GM18526 (cell line): ENCODE results near the gene TP63.

Experiments used
- POLR2A ChIP-seq: IDR thresholded peaks from 3 replicates; pipeline ENCODE4 v1.6.1; 2011; ENCODE audit not compliant: insufficient read length; ENCODE audit errors: extremely low read depth

TP63 gene

DNA sequence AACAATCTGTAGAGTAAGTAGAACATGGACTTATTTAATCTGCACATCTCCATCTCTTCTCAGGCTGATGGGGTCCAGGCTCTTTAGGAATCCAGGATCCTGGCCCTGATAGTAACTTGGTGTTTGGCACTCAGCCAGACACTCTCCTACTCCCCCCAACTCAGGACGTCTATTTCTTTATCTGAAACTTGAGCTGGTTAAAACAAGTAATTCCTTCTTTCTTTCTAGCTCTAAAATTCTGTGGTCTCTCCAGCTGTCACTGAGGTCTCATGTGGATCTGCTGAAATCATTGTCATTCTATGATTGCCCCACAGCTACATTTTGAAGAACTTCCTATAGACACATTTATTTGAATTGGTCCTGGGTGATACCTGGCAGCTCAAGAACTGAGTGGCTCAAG is 59.0 kb downstream of the TP63 start:
- no peak for TF ChIP-seq POLR2A

DNA sequence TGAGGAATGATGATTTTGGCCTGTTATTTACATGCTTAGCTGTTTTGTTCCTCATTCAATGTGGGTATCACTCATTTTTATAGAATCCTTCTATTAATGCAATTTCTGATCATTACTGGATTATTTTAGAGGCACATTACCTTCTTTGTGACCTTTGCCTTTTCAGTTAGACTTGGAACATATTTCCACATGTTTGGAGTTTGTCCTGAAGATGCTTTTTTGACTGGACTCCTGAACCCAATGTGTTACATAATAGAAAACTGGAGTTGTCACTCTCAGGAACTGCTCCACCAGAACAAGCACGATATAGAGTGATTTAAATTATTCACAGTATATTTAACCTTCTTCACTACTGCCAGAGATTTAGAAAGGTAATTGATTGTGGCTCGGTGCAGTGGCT is 59.5 kb downstream of the TP63 start:
- no peak for TF ChIP-seq POLR2A

DNA sequence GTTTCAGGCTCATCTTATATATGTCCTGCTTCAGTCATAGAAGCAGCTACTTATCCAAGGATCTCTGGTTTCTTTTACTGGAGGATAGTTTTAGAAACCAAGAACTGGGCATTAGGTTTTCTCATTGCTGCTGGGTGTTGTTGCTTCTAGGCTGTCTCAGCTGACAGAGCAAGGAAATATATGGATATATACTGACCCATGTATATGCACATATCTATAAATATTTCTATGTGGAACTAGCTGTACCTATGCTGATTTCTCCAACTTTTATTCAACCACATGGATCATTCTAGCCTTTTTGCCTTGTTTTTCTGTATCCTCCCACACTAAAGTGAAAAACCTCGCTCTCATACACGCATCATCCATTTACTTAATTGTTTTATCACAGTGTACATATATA is 64.2 kb downstream of the TP63 start:
- TF ChIP-seq POLR2A, result no peak

DNA sequence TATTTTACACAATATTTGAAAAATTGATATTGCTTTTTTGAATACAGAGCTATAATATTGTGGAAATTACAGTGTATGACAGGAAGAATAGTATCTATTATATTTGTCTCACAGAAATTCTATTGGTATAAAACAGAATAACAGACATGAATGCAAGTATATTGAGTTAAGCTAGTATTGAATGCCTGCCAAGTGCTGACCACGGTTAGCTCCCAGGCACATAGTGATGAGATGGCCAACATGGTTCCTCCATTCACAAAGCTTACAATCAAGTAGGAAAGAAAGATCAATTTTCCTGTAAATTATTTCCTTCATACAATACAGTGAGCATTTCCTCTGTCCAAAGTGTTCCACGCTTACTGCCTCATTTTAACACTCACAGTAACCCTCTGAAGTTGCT is 67.6 kb downstream of the TP63 start:
- TF ChIP-seq POLR2A, result no peak

DNA sequence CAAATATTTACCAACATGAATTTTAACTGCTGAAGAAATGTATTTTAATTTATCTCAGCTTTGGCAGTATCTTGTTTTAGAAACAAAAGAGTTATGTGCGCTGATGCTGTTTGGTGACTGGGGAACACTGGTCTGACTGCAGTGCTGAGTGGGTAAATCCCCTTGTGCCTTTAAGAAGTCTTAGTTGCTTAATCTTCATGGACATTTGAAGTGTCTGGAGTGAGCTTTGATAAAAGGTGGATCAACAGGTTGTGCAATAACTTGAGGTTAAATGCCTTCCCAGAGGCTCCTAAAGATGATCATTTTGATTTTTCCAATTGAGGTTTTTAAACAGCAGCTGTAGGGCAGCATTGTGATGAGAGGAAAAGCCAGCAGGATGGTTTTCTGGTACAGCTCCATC is 68.7 kb downstream of the TP63 start:
- TF ChIP-seq POLR2A, result no peak

DNA sequence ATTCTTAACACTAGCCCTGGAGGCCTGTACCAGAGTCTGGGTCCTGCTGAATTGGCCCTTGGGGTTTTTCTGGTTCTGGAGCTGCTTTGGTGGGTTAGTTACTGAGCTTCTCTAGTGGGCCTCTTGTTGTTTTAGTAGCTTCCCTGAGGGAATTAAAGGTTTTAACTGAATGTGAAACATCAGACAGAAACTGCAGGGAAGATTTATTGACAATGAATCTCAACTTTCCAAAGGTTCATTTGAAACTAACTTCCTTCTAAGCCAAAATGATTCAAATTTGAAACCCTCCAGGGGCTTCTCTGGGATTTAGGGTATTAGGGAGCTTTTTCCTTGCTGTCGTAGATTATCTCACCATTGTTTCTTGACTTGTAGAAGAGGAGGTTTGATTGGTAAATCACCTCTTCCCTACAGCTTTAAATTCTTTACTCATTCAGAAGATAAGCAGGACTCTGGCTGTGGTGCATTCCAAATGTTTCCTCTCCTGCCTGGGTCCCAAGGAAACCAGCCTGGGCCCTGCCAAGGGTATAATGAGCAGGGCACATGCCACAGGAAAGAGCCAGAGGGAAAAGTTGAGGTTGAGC is 71.0 kb downstream of the TP63 start:
- TF ChIP-seq POLR2A, result no peak

DNA sequence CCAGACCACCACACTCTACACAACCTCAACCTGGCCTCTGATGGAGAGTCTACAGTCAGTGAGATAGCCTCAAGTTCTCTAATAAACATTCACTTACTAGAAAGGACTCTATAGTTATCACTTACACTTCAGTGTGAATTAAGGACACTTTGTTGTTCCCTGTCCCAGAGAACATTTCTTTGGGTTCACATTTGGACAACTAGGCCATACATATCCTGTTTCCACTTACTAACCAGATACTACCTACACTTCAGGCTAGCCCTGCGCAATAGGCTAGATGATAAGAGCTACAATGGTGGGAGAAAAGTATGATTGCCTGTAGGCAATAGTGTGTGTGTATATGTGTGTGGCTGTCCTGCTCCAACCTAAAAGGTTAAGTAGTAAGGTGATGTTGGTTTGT is 72.7 kb downstream of the TP63 start:
- TF ChIP-seq POLR2A, result no peak

DNA sequence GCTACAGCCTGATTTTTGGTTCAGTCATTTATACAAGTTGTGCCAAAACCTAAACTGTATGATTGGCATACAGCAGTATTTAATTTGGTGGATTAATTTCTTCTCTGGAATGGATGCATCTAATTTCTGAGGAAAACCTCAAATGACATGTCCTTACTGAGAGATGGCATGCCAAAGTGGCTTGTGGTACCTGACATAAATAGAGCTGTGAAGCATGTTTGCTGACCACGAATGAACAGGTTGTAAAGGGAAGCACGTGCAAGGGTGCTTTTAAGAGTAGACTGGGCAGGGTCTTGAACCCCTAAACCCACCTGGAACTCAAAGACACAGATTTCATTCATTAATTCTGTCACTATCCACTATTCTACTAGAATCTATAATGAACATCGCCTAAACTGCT is 77.2 kb downstream of the TP63 start:
- TF ChIP-seq POLR2A, result no peak

DNA sequence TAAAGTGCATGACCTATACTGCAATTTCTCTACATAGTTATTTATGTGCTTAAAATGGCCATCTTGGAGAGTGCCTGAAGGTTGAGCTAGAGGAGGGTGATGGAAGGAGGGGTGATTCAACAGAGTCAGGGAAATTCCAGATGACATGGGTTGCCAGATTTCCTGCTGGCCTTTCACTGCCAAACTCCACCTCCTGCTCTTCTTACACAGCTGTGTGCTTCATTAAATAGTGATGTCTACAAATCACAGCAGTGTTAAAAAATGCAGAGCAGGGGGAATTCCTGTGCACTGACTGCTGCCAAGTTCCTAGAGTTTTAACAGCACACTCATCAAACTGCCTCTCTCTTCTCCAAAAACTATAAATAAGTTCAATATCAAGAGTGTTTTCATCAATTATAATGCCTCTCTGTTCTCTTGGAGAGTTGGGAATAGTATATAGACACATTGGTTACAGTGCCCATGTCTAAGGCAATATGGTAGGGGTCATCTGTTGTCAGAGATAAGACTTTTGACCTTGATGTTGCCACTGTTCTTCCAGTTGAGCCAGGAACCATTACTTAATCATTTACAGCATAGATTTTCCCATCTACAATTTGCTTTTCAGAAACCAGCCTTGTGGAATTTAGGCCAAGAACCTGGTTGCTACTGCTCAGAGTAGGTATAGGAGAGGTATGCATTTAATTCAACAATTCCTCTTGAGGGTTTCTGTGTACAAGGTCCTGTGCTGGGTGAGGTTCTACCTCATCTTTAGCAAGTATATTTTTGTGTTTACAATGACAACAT is 79.6 kb downstream of the TP63 start:
- no peak for TF ChIP-seq POLR2A

DNA sequence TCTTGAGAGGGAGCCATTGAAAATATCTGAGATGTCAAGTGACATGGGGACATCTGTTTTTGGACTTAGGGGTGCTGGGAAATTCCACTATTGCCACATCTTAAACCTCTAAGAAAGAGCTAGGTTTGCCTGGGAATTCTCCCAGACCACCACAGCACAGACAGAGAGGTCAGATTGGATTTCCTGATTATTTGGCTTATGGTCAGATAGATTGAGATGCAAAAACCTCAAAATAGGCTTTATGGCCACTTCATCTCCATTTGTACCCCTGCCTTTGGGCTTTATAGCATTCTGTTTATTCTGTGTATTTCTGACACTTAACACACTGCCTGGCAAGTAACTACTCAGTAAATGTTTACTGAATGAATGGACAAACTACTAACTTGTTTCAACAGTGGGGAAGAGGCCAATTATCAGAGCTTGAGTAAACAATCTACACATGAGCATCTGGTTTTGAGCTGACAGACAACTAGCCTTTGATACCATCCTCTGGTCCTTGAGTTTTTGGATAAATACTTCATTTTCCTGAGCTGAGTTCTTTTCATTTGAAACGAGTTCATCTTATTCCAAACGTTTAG is 81.8 kb downstream of the TP63 start:
- TF ChIP-seq POLR2A, result no peak

DNA sequence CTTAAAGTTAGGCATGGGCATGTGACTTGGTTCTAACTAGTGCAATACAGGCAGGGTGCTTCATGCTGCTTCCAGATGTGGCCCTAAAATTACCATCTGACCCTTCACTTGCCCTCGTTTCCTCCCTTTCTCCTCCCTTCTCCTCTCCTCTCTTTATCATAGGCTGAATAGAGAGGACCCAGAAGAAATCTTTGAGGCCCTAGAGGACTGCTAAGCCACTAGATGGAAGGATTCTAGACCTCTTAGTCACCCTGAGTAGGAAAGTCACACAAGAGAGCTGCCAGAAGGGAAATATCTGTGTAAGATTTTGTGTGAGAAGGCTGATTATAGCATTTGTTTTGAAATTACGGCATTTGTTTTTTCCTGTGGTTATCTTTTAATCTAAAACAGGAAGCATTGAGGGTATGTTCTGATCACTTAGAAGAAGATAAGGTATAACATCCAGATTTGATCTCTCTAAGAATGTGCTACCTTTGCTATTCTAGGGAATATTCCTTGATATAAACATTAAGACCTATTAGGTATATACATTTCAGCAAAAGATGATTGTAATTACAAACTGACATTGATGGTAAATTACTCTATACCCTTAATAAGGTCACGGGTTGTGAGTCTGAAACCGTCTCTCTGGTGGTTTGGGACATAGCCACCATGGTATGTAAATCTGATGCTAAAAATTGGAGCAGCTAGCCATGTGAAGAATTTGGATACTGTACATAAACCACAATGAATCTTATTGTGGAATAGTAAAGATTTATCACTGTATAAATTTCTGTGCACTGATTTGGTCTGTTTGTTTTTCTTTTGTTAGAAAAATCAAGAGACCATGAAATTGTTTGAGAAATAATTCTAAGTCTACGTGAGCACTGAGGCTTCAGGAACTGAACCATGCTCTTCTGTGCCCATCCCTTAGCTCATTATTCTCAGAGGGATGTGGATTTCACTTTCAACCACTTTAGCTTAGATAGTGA is 84.1 kb downstream of the TP63 start:
- no peak for TF ChIP-seq POLR2A

DNA sequence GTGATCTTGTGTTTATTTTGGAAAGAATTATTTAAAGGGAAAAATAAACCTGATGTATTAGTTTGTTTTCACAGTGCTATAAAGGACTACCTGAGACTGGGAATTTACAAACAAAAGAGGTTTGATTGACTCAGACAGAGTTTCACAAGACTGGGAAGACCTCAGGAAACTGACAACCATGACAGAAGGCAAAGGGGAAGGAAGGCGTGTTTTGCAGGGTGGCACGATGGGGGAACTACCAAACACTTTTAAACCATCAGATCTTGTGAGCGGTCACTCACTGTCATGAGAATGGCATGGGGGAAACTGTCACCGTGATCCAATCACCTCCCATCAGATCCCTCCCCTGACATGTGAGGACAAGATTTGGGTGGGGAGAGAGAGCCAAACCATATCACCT is 87.0 kb downstream of the TP63 start:
- no peak for TF ChIP-seq POLR2A

DNA sequence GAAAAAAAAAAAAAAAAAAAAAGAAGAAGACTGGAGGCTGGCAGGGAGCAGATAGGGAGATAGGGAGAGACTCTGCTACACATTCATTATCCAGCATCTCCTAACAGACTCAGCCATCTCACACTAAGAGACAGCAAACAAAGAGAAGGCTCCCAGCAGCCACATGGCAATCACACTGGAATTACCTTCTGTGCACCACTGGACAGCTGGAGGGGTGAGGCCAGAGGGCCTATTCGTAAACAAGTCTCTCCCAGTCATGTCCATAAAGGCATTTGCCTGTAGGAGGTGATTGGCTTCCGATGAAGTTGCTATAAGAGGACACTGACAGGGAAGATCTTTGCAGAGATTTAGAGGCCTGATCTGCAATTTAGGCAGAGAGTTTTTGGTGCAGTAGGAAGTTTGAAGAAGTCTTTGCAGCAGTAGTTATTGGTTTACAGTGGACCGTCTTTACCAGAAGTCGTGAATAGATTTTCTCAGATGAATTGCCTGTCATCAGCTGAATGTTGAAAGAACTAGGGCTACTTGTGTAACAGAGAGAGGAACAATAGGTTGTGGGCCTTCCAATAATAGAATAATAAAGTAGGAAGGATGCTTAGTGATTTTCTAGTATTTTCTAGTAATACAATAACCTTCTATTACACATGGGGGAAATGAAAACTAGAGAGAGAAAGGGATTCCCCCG is 89.7 kb downstream of the TP63 start:
- TF ChIP-seq POLR2A, result no peak

DNA sequence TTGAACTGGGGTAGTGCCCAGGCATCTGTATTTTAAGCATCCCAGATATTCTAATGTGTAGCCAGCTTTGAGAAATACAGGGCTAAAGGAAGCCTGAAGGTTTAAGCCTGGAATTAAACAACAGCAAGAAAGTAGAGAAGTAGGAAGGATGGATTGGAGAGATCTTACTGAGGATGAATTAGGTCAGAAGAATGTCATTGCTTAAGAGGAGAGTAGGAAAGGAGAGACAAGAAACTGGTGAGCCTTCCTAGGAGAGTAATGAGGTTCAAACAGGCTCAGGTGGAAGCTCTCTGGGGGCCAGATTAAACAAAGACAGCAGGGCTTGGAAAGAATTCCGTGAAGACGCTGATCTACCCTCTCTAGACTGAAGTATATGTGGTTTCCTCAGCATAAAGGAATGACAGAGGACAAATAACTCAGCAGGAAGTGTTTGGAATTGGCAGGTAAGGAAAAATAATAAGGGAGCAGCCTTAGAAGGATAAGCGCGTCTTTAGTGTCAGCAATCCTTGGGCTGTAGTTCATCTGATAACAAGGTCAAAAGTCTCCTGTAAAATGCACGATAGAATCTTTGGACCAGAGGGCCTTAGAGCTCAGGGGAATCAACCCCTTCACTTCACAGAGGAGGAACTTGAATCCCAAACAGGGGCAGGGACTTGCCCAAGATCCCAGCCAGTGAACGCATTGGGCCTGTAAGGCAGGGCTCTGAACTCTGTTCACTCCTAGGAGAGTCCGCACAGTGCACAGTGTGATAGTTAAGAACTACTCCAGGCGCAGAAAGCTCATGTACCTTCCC is 90.9 kb downstream of the TP63 start:
- TF ChIP-seq POLR2A, result no peak
